ENCODE results near the gene PTCD1. TPM values are rescaled to one million over a fixed set of nuclear protein-coding genes. Genes with fewer than 3 reads are reported as not detected.

PTCD1 gene
- polyA plus RNA-seq, 1 donor (not counting 4 experiments of a cell fraction or from before 2014, with no cell fraction given), result 2.8 TPM

GRCh38 chr7:99429756-99430155 lies 8.8 kb downstream of the PTCD1 start:
- Histone ChIP-seq H3K36me3 (ENCODE audit: control insufficient read depth in 2 of 2, extremely low read depth in 1 of 2, insufficient read depth in 2 of 2, low read length in 2 of 2) (peaks cover 17 to 23% of the 10 kb centered on the region in 2 experiments), H3K4me3 (ENCODE audit: control insufficient read depth in 2 of 3, extremely low read depth in 1 of 3, insufficient read depth in 2 of 3, low read depth in 1 of 3, low read length in 3 of 3) (no peak overlapping the region), H4K20me1 (ENCODE audit: control insufficient read depth, extremely low read depth, insufficient read depth, low read length) (no peaks in the 10 kb centered on the region), H2AFZ (ENCODE audit: control insufficient read depth, low read length) (no peak overlapping the region), H3K9ac (ENCODE audit: control insufficient read depth, extremely low read depth, insufficient read depth, low read length) (no peak overlapping the region), H3K9me1 (ENCODE audit: control insufficient read depth, extremely low read depth, insufficient read depth, low read length) (no peaks in the 10 kb centered on the region), H3K27me3 (ENCODE audit: control insufficient read depth, extremely low read depth, insufficient read depth, low read length) (no peaks in the 10 kb centered on the region), H3K27ac (ENCODE audit: control insufficient read depth, insufficient read depth, low read length) (no peak overlapping the region), H3K4me2 (ENCODE audit: control insufficient read depth, extremely low read depth, insufficient read depth, low read depth, low read length) (no peak overlapping the region), H3K79me2 (ENCODE audit: control insufficient read depth, insufficient read depth, low read length) (no peaks in the 10 kb centered on the region), H3K4me1 (ENCODE audit: control insufficient read depth, extremely low read depth, insufficient read depth, low read length) (no peaks in the 10 kb centered on the region), H3K9me3 (ENCODE audit: control insufficient read depth, low read depth, low read length) (no peaks in the 10 kb centered on the region)
- DNase-seq (ENCODE audit: low read depth, low spot score) (no peak), FAIRE-seq (no peak)
- TF ChIP-seq EZH2 (IDR thresholded peaks at IDR 0.05; ENCODE audit: low read length) (no peak), CTCF (optimal IDR thresholded peaks at IDR 0.05 in 1 of 3, IDR thresholded peaks at IDR 0.05 in 1 of 3, conservative IDR thresholded peaks at IDR 0.05 in 1 of 3; ENCODE audit: extremely low read depth in 1 of 3, insufficient read depth in 2 of 3, low read length in 3 of 3) (no peak)
- dilution Hi-C loops (cut with MboI; ENCODE audit: extremely low pct_ligation_motif_present, low sequenced_read_pairs), result no loop called here

GRCh38 chr7:99428972-99429566 lies 9.5 kb downstream of the PTCD1 start:
- no peaks in the 10 kb centered on the region for H3K9me3 ChIP-seq (ENCODE audit: control insufficient read depth, low read depth, low read length)
- H3K4me2 ChIP-seq (ENCODE audit: control insufficient read depth, extremely low read depth, insufficient read depth, low read depth, low read length), result no peak overlapping the region
- FAIRE-seq, result no peak
- dilution Hi-C loops (cut with MboI; ENCODE audit: extremely low pct_ligation_motif_present, low sequenced_read_pairs), result no loop called here
- no peak overlapping the region for H3K4me3 ChIP-seq (ENCODE audit: control insufficient read depth in 2 of 3, extremely low read depth in 1 of 3, insufficient read depth in 2 of 3, low read depth in 1 of 3, low read length in 3 of 3)
- H3K4me1 ChIP-seq (ENCODE audit: control insufficient read depth, extremely low read depth, insufficient read depth, low read length), result no peaks in the 10 kb centered on the region
- H4K20me1 ChIP-seq (ENCODE audit: control insufficient read depth, extremely low read depth, insufficient read depth, low read length), result no peaks in the 10 kb centered on the region
- no peak overlapping the region for H2AFZ ChIP-seq (ENCODE audit: control insufficient read depth, low read length)
- no peaks in the 10 kb centered on the region for H3K9me1 ChIP-seq (ENCODE audit: control insufficient read depth, extremely low read depth, insufficient read depth, low read length)
- TF ChIP-seq EZH2 (IDR thresholded peaks at IDR 0.05; ENCODE audit: low read length) (no peak), CTCF (optimal IDR thresholded peaks at IDR 0.05 in 1 of 3, IDR thresholded peaks at IDR 0.05 in 1 of 3, conservative IDR thresholded peaks at IDR 0.05 in 1 of 3; ENCODE audit: extremely low read depth in 1 of 3, insufficient read depth in 2 of 3, low read length in 3 of 3) (no peak)
- peaks cover 19 to 29% of the 10 kb centered on the region in 2 experiments for H3K36me3 ChIP-seq (ENCODE audit: control insufficient read depth in 2 of 2, extremely low read depth in 1 of 2, insufficient read depth in 2 of 2, low read length in 2 of 2)
- H3K27me3 ChIP-seq (ENCODE audit: control insufficient read depth, extremely low read depth, insufficient read depth, low read length), result no peaks in the 10 kb centered on the region
- no peaks in the 10 kb centered on the region for H3K79me2 ChIP-seq (ENCODE audit: control insufficient read depth, insufficient read depth, low read length)
- H3K9ac ChIP-seq (ENCODE audit: control insufficient read depth, extremely low read depth, insufficient read depth, low read length), result no peak overlapping the region
- no peak for DNase-seq (ENCODE audit: low read depth, low spot score)
- H3K27ac ChIP-seq (ENCODE audit: control insufficient read depth, insufficient read depth, low read length), result no peak overlapping the region
